Fibroblast of lung (primary cell): ENCODE measurements around the gene EDDM13.

Source experiments
- EZH2 ChIP-seq: IDR thresholded peaks from 2 replicates; pipeline ENCODE4 v1.5.1; 2012; ENCODE audit warnings: low read length, control low read depth, mild to moderate bottlenecking; ENCODE audit errors: missing control alignments
- TF ChIP-seq, protein P1 (sequence below), 2 donors: IDR thresholded peaks in 1 of 2; conservative IDR thresholded peaks in 1 of 2; 1 replicate in 1 of 2; 2 replicates in 1 of 2; pipeline ENCODE4 v1.5.1; 2011 to 2012; ENCODE audit warnings: low read length in 2 of 2, control low read depth in 1 of 2, inconsistent platforms in 1 of 2, low read depth in 1 of 2, mild to moderate bottlenecking in 1 of 2

- TF ChIP-seq, protein P1, sequence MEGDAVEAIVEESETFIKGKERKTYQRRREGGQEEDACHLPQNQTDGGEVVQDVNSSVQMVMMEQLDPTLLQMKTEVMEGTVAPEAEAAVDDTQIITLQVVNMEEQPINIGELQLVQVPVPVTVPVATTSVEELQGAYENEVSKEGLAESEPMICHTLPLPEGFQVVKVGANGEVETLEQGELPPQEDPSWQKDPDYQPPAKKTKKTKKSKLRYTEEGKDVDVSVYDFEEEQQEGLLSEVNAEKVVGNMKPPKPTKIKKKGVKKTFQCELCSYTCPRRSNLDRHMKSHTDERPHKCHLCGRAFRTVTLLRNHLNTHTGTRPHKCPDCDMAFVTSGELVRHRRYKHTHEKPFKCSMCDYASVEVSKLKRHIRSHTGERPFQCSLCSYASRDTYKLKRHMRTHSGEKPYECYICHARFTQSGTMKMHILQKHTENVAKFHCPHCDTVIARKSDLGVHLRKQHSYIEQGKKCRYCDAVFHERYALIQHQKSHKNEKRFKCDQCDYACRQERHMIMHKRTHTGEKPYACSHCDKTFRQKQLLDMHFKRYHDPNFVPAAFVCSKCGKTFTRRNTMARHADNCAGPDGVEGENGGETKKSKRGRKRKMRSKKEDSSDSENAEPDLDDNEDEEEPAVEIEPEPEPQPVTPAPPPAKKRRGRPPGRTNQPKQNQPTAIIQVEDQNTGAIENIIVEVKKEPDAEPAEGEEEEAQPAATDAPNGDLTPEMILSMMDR (conservative IDR thresholded peaks at IDR 0.05 in 1 of 2, IDR thresholded peaks at IDR 0.05 in 1 of 2; ENCODE audit: low read depth in 1 of 2, low read length in 2 of 2), result no peak
- TF ChIP-seq EZH2, result no peak
Measured at GRCh38 chr19:56269348-56269747, 3.2 kb upstream of the EDDM13 start.
